Measurements from ENCODE around the gene HS3ST2.
"Not testable (repeated sequence)": the region's sequence is repeated elsewhere in the genome, so short reads cannot be mapped to it uniquely, and the experiment has no call there.

The HS3ST2 gene

DNA sequence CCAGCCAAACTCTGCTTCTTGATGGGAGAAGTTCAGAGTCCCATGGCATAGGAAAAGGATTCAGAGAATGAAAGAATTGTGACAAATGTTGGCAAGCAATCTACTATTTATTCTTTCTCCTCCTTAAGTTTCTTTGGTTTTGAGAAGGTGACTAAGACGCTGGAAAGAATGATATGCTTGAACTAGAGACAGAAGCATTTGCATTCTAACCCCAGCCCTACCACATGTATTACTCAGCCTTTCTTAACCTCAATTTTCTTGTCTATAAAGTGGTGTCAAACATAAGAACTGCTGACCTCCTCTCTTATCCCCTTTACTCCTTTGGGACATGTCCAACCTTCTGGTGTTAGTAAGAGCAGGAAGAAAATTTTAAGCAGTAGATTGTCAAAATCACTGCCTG, 124.7 kb downstream of the HS3ST2 start:
- DNase-seq = no peak

GRCh38 chr16:22939744-22940363, 125.9 kb downstream of the HS3ST2 start:
- not testable (repeated sequence) for DNase-seq

GRCh38 chr16:22941970-22942501, 128.1 kb downstream of the HS3ST2 start:
- no peak for DNase-seq

DNA sequence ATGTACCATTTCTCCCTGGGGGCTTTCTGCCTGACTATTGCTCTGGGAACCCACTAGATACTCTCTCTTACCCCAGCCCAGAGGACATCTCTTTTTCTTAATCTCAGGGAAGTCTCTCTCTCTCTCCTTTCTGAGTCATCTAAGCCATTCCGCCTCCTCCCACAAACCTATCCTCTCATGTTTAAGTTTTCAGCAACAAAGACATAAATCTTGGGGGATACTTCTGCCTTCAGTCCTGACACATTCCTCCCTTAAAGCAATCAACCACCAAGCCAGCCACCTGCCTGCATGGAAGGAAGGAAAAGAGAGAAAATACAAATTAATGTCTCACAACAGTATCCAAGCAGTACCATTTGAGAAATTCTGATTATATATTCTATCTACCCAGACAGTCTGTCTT, 128.8 kb downstream of the HS3ST2 start:
- DNase-seq = no peak

- no peak for DNase-seq
Measured at GRCh38 chr16:22945361-22945760, 131.4 kb downstream of the HS3ST2 start.

GRCh38 chr16:22946433-22946832, 132.5 kb downstream of the HS3ST2 start:
- no peak for DNase-seq

GRCh38 chr16:22948058-22948602, 134.2 kb downstream of the HS3ST2 start:
- no peak for DNase-seq

DNA sequence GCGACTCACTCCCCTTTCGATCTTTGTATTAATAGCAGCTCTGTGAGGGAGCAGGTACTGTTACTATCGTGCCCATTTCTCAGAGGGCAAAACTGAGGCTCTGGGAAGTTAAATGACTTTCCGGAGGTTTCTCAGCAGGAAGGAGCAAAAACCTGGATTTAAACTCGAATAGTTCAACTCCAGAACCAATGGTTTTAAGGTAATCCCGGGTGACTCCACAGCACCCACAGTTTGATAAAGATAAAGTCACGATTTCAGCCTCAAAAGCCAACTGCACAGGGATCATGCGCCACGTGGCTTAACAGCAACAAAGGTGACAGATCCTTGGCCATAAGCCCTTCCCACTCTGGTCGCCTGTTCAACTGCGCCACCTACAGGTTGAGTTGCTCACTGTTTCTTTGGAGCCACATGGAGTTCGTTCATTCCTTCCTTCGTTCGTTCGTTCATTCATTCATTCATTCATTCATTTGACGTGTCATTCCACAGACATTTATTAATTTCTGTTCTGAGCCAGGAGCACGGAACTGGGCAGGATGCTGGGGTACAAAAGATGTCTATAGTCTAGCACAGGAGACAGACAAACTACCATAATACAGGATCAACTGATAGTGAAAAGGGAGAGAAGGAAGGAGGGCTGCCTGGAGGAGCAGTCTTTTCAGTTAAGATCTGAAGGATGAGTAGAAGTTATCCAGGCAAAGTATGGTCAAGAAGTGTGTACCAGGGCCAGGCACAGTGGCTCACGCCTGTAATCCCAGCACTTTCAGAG, 134.8 kb downstream of the HS3ST2 start:
- DNase-seq = no peak

DNA sequence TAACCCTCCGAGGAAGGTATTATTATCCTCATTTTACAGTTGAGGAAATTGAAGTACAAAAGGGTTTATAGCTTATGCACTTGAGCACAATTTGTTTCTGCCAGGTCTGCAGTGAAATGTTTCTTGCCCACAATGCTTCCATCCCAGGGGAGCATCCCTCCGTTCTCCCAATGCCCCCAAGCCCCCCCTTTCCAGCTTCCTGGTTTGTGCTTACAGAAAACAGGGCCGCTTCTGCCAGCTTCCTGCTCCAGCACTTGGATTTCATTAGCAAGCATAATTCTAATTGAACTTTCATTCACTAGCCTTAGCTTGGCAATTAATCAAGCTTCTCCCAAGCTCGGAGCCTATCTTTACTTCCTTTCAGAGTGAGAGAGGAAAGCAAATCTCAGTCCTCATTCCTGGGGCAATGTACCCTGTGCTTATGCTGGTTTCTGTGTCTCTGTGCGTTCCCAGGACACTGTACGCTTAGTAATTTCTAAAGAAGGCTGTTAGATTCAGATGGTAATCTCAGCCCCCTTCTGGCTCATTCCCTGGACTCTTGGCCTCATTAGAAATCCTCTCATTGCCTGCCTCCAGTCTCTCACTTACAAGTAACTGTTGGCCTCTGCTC, 141.6 kb downstream of the HS3ST2 start:
- no peak for DNase-seq

DNA sequence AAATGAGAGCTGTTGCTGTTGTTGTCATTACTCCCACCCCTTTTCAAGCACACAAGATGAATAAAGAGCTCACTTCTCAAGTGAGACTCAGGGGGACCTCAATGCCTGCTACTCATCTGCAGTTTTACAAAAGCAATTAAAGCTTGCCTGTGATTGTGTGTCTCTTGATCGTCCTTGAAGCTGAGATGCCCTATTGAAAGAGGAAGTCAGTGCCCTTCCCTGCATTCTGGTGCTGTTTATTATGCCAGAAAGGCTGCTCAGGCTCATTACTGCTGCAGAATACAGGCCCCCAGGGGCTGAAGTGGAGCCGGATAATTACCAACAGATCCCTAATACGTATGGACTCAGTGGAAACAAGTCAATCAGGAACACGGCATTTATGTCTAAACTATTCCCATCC, 147.2 kb downstream of the HS3ST2 start:
- no peak for DNase-seq

GRCh38 chr16:22962905-22963304, 148.9 kb downstream of the HS3ST2 start:
- DNase-seq = no peak
